Mesenchymal stem cell (in vitro differentiated cells and primary cell): ENCODE results near the gene IL37.
A peak's percentile ranks its signal among the peaks of the same experiment; 100 is the strongest.
"Not testable (repeated sequence)": the region's sequence is repeated elsewhere in the genome, so short reads cannot be mapped to it uniquely, and the experiment has no call there.

Experiments used
- DNase-seq: peaks from one replicate; pipeline ENCODE4 v3.0.0-alpha.2; 2013
- H2AFZ ChIP-seq: one replicate; pipeline ENCODE4 v1.6.1; 2013; ENCODE audit warnings: low read depth, mild to moderate bottlenecking, control low read depth, inconsistent platforms, low read length, moderate library complexity
- H2AK5ac ChIP-seq: 2 replicates; pipeline ENCODE4 v1.6.1; 2013; ENCODE audit warnings: low read length, moderate library complexity, mild to moderate bottlenecking, inconsistent platforms; ENCODE audit not compliant: severe bottlenecking
- H2BK120ac ChIP-seq: one replicate; pipeline ENCODE4 v1.6.1; 2013; ENCODE audit warnings: low read depth, mild to moderate bottlenecking, inconsistent platforms, low read length, moderate library complexity
- H2BK12ac ChIP-seq, 2 experiments: one replicate each; pipeline ENCODE4 v1.6.1; 2013; ENCODE audit warnings: inconsistent platforms in 2 of 2, low read length in 2 of 2, mild to moderate bottlenecking in 2 of 2, moderate library complexity in 2 of 2, control low read depth in 1 of 2
- H2BK15ac ChIP-seq: one replicate; pipeline ENCODE4 v1.6.1; 2013; ENCODE audit warnings: mild to moderate bottlenecking, low read depth, inconsistent platforms; ENCODE audit not compliant: poor library complexity, severe bottlenecking
- H2BK5ac ChIP-seq: 2 replicates; pipeline ENCODE4 v1.6.1; 2013; ENCODE audit warnings: low read depth, mild to moderate bottlenecking, low read length, control low read depth, inconsistent platforms; ENCODE audit not compliant: poor library complexity, severe bottlenecking
- H3K14ac ChIP-seq, 2 experiments: one replicate each; pipeline ENCODE4 v1.6.1; 2013; ENCODE audit warnings: inconsistent platforms in 2 of 2, low read length in 2 of 2, control low read depth in 1 of 2, mild to moderate bottlenecking in 1 of 2, moderate library complexity in 1 of 2
- H3K18ac ChIP-seq, 2 experiments: one replicate each; pipeline ENCODE4 v1.6.1; 2013; ENCODE audit warnings: inconsistent platforms in 2 of 2, low read length in 2 of 2, control low read depth in 1 of 2, low read depth in 1 of 2, mild to moderate bottlenecking in 1 of 2
- H3K23ac ChIP-seq, 2 experiments: one replicate each; pipeline ENCODE4 v1.6.1; 2013; ENCODE audit warnings: inconsistent platforms in 2 of 2, low read length in 2 of 2, mild to moderate bottlenecking in 2 of 2, moderate library complexity in 2 of 2, control low read depth in 1 of 2
- H3K27ac ChIP-seq: 2 replicates; pipeline ENCODE4 v1.5.1; 2013; ENCODE audit warnings: mild to moderate bottlenecking, moderate library complexity, low read length, control low read depth, inconsistent platforms; ENCODE audit not compliant: poor library complexity, severe bottlenecking
- H3K27me3 ChIP-seq, 2 experiments: 2 replicates each; pipeline versions ENCODE4 v1.6.1 to v1.7.0; 2013; ENCODE audit warnings: low read length in 2 of 2, mild to moderate bottlenecking in 2 of 2, moderate library complexity in 2 of 2, control low read depth in 1 of 2, inconsistent platforms in 1 of 2; ENCODE audit not compliant: control insufficient read depth in 1 of 2, insufficient read depth in 1 of 2
- H3K36me3 ChIP-seq, 2 experiments: 2 replicates each; pipeline versions ENCODE4 v1.6.1 to v1.7.0; 2013; ENCODE audit warnings: low read length in 2 of 2, control low read depth in 1 of 2, inconsistent platforms in 1 of 2, low read depth in 1 of 2, mild to moderate bottlenecking in 1 of 2; ENCODE audit not compliant: insufficient read depth in 2 of 2, control insufficient read depth in 1 of 2
- H3K4ac ChIP-seq, 2 experiments: one replicate each; pipeline ENCODE4 v1.6.1; 2013; ENCODE audit warnings: inconsistent platforms in 2 of 2, low read length in 2 of 2, mild to moderate bottlenecking in 2 of 2, moderate library complexity in 2 of 2, control low read depth in 1 of 2, low read depth in 1 of 2
- H3K4me1 ChIP-seq: 2 replicates; pipeline ENCODE4 v1.6.1; 2013; ENCODE audit warnings: low read depth, low read length, control low read depth; ENCODE audit not compliant: control insufficient read depth, insufficient read depth
- H3K4me2 ChIP-seq: 2 replicates; pipeline ENCODE4 v1.6.1; 2013; ENCODE audit warnings: low read length, mild to moderate bottlenecking, inconsistent platforms; ENCODE audit not compliant: poor library complexity, severe bottlenecking
- H3K4me3 ChIP-seq, 2 experiments: 2 replicates each; pipeline versions ENCODE4 v1.5.1 to v1.7.0; 2013; ENCODE audit warnings: low read length in 2 of 2, mild to moderate bottlenecking in 2 of 2, control low read depth in 1 of 2, low read depth in 1 of 2; ENCODE audit not compliant: insufficient read depth in 1 of 2
- H3K79me1 ChIP-seq: replicated peaks from 2 replicates; pipeline ENCODE4 v1.6.1; 2013; ENCODE audit warnings: mild to moderate bottlenecking, control low read depth, low read length, inconsistent platforms; ENCODE audit not compliant: poor library complexity, severe bottlenecking
- H3K9ac ChIP-seq: 2 replicates; pipeline ENCODE4 v1.7.0; 2013; ENCODE audit warnings: mild to moderate bottlenecking, low read length, moderate library complexity
- H3K9me3 ChIP-seq: 2 replicates; pipeline ENCODE4 v1.7.0; 2013; ENCODE audit warnings: mild to moderate bottlenecking, low read length; ENCODE audit not compliant: control insufficient read depth
- H4K8ac ChIP-seq: one replicate; pipeline ENCODE4 v1.6.1; 2013; ENCODE audit warnings: inconsistent platforms, mild to moderate bottlenecking, low read length, moderate library complexity
- H4K91ac ChIP-seq: one replicate; pipeline ENCODE4 v1.6.1; 2013; ENCODE audit warnings: mild to moderate bottlenecking, low read length, inconsistent platforms
- WGBS: methylation state at CpG from one replicate; pipeline ENCODE4 v1.1.7; 2013; ENCODE audit warnings: mixed read lengths; 5-methylcytosine and 5-hydroxymethylcytosine counted together

Gene IL37

GRCh38 chr2:112893752-112894151 is 17.2 kb upstream of the IL37 start:
- Histone ChIP-seq H3K14ac (no peak overlapping the region), H3K18ac (peak overlapping the region in 1 of 2 experiments; percentile 23), H2AK5ac (no peak overlapping the region), H3K4me3 (no peak overlapping the region), H4K8ac (no peak overlapping the region), H2BK12ac (peak overlapping the region in 1 of 2 experiments; percentile 42), H3K79me1 (no peaks in the 10 kb centered on the region), H3K4me1 (peaks cover 1% of the 10 kb centered on the region), H3K4me2 (no peak overlapping the region), H3K23ac (no peak overlapping the region), H3K4ac (no peak overlapping the region), H3K9me3 (no peaks in the 10 kb centered on the region), H2BK5ac (no peak overlapping the region), H2BK15ac (no peak overlapping the region), H2BK120ac (no peak overlapping the region), H3K9ac (no peak overlapping the region), H3K27me3 (peaks cover 0 to 2% of the 10 kb centered on the region in 2 experiments), H4K91ac (peak overlapping the region; percentile 28), H2AFZ (no peak overlapping the region), H3K36me3 (no peaks in the 10 kb centered on the region), H3K27ac (no peak overlapping the region)
- WGBS, result 89% methylated on average over 2 of the region's 2 CpGs
- no peak for DNase-seq

DNA sequence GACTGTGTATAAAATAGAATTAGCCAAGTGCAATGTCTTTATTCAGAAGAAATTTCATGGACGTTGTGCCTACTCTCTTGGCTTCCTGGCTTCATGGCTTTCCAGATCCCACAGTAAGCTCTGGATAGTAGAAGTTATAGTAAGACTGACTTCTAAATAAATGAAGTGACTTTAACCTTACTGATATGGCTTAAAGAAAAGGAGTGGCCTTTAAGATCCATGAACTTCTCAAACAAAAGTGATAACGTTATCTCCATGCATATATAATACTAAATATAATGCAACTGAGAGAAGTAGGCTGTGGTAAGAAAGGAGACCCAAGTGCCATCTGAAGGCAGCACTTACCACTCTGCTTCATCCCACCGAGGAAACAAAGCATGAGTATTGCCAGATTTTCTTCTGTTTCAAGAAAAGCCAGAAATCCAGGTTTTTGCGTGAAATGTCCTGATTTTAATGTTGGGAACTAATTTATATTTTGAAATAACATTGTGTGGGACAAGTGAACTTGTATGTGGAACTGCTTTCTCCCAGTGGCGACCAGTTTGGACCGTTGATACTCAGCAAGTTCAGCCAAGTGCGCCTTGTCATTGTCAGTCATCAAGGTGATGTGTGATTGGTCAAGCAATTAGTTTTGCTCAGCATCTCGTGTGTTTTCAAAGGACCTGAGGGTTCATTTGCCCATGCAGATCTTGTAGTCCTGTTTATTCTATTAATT is 13.9 kb upstream of the IL37 start:
- no peaks in the 10 kb centered on the region for H3K4me1 ChIP-seq
- H2AK5ac ChIP-seq, result no peak overlapping the region
- no peak overlapping the region for H2BK120ac ChIP-seq
- H4K91ac ChIP-seq, result no peak overlapping the region
- 75% methylated on average over 5 of the region's 8 CpGs for WGBS
- H3K4me2 ChIP-seq, result no peak overlapping the region
- H3K79me1 ChIP-seq, result no peaks in the 10 kb centered on the region
- H3K14ac ChIP-seq, result no peak overlapping the region
- H3K9ac ChIP-seq, result no peak overlapping the region
- H3K27ac ChIP-seq, result no peak overlapping the region
- H2BK15ac ChIP-seq, result no peak overlapping the region
- no peak overlapping the region for H3K18ac ChIP-seq
- no peak overlapping the region for H3K4me3 ChIP-seq
- DNase-seq, result no peak
- H4K8ac ChIP-seq, result no peak overlapping the region
- peaks cover 0 to 2% of the 10 kb centered on the region in 2 experiments for H3K27me3 ChIP-seq
- H3K4ac ChIP-seq, result no peak overlapping the region
- H2BK5ac ChIP-seq, result no peak overlapping the region
- no peak overlapping the region for H3K23ac ChIP-seq
- no peak overlapping the region for H2BK12ac ChIP-seq
- no peak overlapping the region for H2AFZ ChIP-seq
- H3K36me3 ChIP-seq, result no peaks in the 10 kb centered on the region
- no peaks in the 10 kb centered on the region for H3K9me3 ChIP-seq

- Histone ChIP-seq H3K9ac (no peak overlapping the region), H2BK15ac (no peak overlapping the region), H4K91ac (no peak overlapping the region), H3K18ac (no peak overlapping the region), H3K27ac (no peak overlapping the region), H3K27me3 (peaks cover 0 to 2% of the 10 kb centered on the region in 2 experiments), H3K9me3 (no peaks in the 10 kb centered on the region), H3K4me3 (no peak overlapping the region), H3K23ac (no peak overlapping the region), H3K14ac (no peak overlapping the region), H2AK5ac (no peak overlapping the region), H3K36me3 (no peaks in the 10 kb centered on the region), H2BK5ac (no peak overlapping the region), H3K4me1 (no peaks in the 10 kb centered on the region), H2BK120ac (no peak overlapping the region), H3K4ac (no peak overlapping the region), H2BK12ac (no peak overlapping the region), H3K79me1 (no peaks in the 10 kb centered on the region), H4K8ac (no peak overlapping the region), H2AFZ (no peak overlapping the region), H3K4me2 (no peak overlapping the region)
- no peak for DNase-seq
- whole genome bisulfite sequencing, result 96% methylated on average over 2 of the region's 3 CpGs
These were observed 13.4 kb upstream of the IL37 start for GRCh38 chr2:112897624-112897978.

GRCh38 chr2:112901431-112902065 is 9.4 kb upstream of the IL37 start:
- not testable (repeated sequence) for H2AFZ ChIP-seq, H3K27ac ChIP-seq, H3K4me3 ChIP-seq, H2BK12ac ChIP-seq, H3K4me1 ChIP-seq, H2BK15ac ChIP-seq, H3K4me2 ChIP-seq, H4K91ac ChIP-seq, H2BK120ac ChIP-seq, H3K79me1 ChIP-seq, H3K18ac ChIP-seq, H3K36me3 ChIP-seq, DNase-seq, H2AK5ac ChIP-seq, H3K4ac ChIP-seq, H3K14ac ChIP-seq, H3K23ac ChIP-seq, H4K8ac ChIP-seq, H3K9me3 ChIP-seq, H3K9ac ChIP-seq, H2BK5ac ChIP-seq
- peaks cover 0 to 16% of the 10 kb centered on the region in 2 experiments for H3K27me3 ChIP-seq
- 45% methylated on average over 3 of the region's 3 CpGs for WGBS
